ENCODE data around the gene ATP11C. TPM values are rescaled to one million over a fixed set of nuclear protein-coding genes. Genes with fewer than 3 reads are reported as not detected.
"Not testable (repeated sequence)": the region's sequence is repeated elsewhere in the genome, so short reads cannot be mapped to it uniquely, and the experiment has no call there.

The ATP11C gene
- total and polyA plus RNA-seq, 4 donors: 2.6 to 23.5 (median 10.0) TPM

DNA sequence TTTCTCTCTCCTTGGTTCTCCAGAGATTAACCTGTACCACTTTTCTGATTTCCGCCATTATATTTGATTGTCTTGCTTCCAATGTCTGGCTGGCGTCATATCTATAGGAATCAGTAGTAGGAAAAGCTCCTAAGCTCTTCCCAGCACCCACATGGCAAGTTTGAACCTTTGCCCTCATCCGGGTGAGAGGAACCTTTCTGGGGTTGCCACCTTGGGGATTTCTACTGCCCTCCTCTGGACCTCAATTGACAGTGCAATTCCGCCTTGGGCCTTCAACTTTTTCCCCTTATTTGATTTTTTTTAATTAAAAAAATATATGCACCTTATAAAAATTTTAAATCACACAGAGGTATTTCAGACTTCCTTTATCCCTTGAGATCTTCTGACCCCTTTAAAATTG, 34.4 kb upstream of the ATP11C start:
- Histone ChIP-seq H3K4me3 (no peak overlapping the region), H3K36me3 (ENCODE audit: control insufficient read depth in 4 of 4, insufficient read depth in 4 of 4, low read length in 4 of 4) (no peaks in the 10 kb centered on the region), H3K9me3 (ENCODE audit: control insufficient read depth in 4 of 4, insufficient read depth in 3 of 4, low read length in 3 of 4) (no peaks in the 10 kb centered on the region), H3K27me3 (ENCODE audit: control insufficient read depth in 3 of 3, insufficient read depth in 3 of 3, low read length in 2 of 3) (peaks cover 0 to 5% (median 0%) of the 10 kb centered on the region in 3 donors), H3K27ac (ENCODE audit: low read depth in 1 of 2, low read length in 1 of 2) (no peak overlapping the region), H3K4me1 (ENCODE audit: control insufficient read depth in 5 of 5, insufficient read depth in 5 of 5, low read length in 5 of 5) (no peaks in the 10 kb centered on the region), H3K9ac (ENCODE audit: insufficient read depth in 1 of 2, low read length in 2 of 2) (no peak overlapping the region)
- no peak for DNase-seq
- no peak for ATAC-seq (ENCODE audit: insufficient read depth, low FRiP score)
- WGBS, 2 donors: 51 to 85% methylated on average over 4 of the region's 4 CpGs
- TF ChIP-seq, protein P1, sequence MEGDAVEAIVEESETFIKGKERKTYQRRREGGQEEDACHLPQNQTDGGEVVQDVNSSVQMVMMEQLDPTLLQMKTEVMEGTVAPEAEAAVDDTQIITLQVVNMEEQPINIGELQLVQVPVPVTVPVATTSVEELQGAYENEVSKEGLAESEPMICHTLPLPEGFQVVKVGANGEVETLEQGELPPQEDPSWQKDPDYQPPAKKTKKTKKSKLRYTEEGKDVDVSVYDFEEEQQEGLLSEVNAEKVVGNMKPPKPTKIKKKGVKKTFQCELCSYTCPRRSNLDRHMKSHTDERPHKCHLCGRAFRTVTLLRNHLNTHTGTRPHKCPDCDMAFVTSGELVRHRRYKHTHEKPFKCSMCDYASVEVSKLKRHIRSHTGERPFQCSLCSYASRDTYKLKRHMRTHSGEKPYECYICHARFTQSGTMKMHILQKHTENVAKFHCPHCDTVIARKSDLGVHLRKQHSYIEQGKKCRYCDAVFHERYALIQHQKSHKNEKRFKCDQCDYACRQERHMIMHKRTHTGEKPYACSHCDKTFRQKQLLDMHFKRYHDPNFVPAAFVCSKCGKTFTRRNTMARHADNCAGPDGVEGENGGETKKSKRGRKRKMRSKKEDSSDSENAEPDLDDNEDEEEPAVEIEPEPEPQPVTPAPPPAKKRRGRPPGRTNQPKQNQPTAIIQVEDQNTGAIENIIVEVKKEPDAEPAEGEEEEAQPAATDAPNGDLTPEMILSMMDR (IDR thresholded peaks at IDR 0.05; ENCODE audit: control extremely low read depth, extremely low read depth): no peak

DNA sequence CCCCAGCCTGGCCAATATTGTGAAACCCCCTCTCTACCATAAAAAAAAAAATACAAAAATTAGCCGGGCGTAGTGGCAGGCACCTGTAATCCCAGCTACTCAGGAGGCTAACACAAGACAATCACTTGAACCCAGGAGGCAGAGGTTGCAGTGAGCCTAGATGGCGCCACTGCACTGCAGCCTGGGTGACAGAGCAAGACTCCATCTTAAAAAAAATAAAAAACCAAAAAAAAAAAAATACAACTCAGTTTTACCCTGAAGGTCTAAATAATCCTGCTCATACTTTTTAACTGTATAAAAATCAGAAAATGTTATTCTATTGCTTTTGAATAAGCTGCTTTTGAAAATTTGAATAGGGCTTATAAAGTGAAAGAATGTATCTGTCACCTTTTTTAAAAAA, 33.3 kb upstream of the ATP11C start:
- H3K27me3 ChIP-seq (ENCODE audit: control insufficient read depth in 3 of 3, insufficient read depth in 3 of 3, low read length in 2 of 3); H3K9me3 ChIP-seq (ENCODE audit: control insufficient read depth in 4 of 4, insufficient read depth in 3 of 4, low read length in 3 of 4); DNase-seq; H3K27ac ChIP-seq (ENCODE audit: low read depth in 1 of 2, low read length in 1 of 2); H3K36me3 ChIP-seq (ENCODE audit: control insufficient read depth in 4 of 4, insufficient read depth in 4 of 4, low read length in 4 of 4); ATAC-seq (ENCODE audit: insufficient read depth, low FRiP score); H3K4me1 ChIP-seq (ENCODE audit: control insufficient read depth in 5 of 5, insufficient read depth in 5 of 5, low read length in 5 of 5); H3K9ac ChIP-seq (ENCODE audit: insufficient read depth in 1 of 2, low read length in 2 of 2); H3K4me3 ChIP-seq: not testable (repeated sequence)
- WGBS, 2 donors: 50 to 63% methylated on average over 1 to 3 of the region's 3 CpGs

DNA sequence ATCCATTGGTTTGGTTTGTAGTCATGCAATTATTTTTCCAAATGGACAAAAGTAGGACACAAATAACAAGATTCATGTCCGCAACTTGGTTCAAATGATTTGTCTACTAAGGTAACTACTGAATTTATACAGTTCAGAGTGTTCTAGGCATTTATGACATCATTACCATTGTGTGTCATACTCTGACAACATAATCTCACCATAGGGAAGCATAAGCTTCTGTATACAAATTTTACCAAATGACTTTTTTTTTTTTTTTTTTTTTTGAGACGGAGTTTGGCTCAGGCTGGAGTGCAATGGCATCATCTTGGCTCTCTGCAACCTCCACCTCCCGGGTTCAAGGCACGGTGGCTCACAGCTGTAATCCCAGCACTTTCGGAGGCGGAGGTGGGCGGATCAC, 32.6 kb upstream of the ATP11C start, which contains the start of gene CXorf66:
CXorf66 (minus strand) TSS at position 101 of the 400 bp plus-strand sequence; CDS start at position 76, 25 bp downstream.
- TF ChIP-seq, protein P1 (IDR thresholded peaks at IDR 0.05; ENCODE audit: control extremely low read depth, extremely low read depth): no peak
- Histone ChIP-seq H3K36me3 (ENCODE audit: control insufficient read depth in 4 of 4, insufficient read depth in 4 of 4, low read length in 4 of 4) (no peaks in the 10 kb centered on the region), H3K4me3 (no peak within 1 kb of the TSS), H3K27ac (ENCODE audit: low read depth in 1 of 2, low read length in 1 of 2) (no peak within 1 kb of the TSS), H3K9me3 (ENCODE audit: control insufficient read depth in 4 of 4, insufficient read depth in 3 of 4, low read length in 3 of 4) (no peaks in the 10 kb centered on the region), H3K4me1 (ENCODE audit: control insufficient read depth in 5 of 5, insufficient read depth in 5 of 5, low read length in 5 of 5) (no peaks in the 10 kb centered on the region), H3K27me3 (ENCODE audit: control insufficient read depth in 3 of 3, insufficient read depth in 3 of 3, low read length in 2 of 3) (peaks cover 0 to 2% (median 0%) of the 10 kb centered on the region in 3 donors), H3K9ac (ENCODE audit: insufficient read depth in 1 of 2, low read length in 2 of 2) (no peak within 1 kb of the TSS)
- DNase-seq: no peak
- WGBS, 2 donors: 88 to 91% methylated on average over 7 of the region's 7 CpGs
- no peak for ATAC-seq (ENCODE audit: insufficient read depth, low FRiP score)

DNA sequence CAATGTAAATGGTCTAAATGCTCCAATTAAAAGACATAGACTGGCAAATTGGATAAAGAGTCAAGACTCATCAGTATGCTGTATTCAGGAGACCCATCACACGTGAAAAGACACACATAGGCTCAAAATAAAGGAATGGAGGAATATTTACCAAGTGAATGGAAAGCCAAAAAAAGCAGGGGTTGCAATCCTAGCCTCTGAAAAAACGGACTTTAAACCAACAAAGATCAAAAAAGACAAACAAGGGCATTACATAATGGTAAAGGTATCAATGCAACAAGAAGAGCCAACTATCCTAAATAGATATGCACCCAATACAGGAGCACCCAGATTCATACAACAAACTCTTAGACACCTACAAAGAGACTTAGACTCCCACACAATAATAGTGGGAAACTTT, 28.2 kb upstream of the ATP11C start:
- H3K4me3 ChIP-seq; H3K36me3 ChIP-seq (ENCODE audit: control insufficient read depth in 4 of 4, insufficient read depth in 4 of 4, low read length in 4 of 4); H3K27ac ChIP-seq (ENCODE audit: low read depth in 1 of 2, low read length in 1 of 2); H3K27me3 ChIP-seq (ENCODE audit: control insufficient read depth in 3 of 3, insufficient read depth in 3 of 3, low read length in 2 of 3); H3K9me3 ChIP-seq (ENCODE audit: control insufficient read depth in 4 of 4, insufficient read depth in 3 of 4, low read length in 3 of 4); ATAC-seq (ENCODE audit: insufficient read depth, low FRiP score); H3K4me1 ChIP-seq (ENCODE audit: control insufficient read depth in 5 of 5, insufficient read depth in 5 of 5, low read length in 5 of 5); DNase-seq; H3K9ac ChIP-seq (ENCODE audit: insufficient read depth in 1 of 2, low read length in 2 of 2): not testable (repeated sequence)
- 39 to 82% methylated on average over 2 of the region's 2 CpGs for WGBS, 2 donors

Measured in lung (tissue), 12 donors.